Measurements from ENCODE around the gene WDR73.
"Not testable (repeated sequence)": the region's sequence is repeated elsewhere in the genome, so short reads cannot be mapped to it uniquely, and the experiment has no call there.

The WDR73 gene

GRCh38 chr15:84653910-84654688, at the start of gene WDR73:
WDR73 (minus strand) TSS chr15:84654283; CDS start chr15:84654274, 9 bp downstream.
- peak; percentile 94 to 96 for DNase-seq

- no peak for DNase-seq
These were observed 49.7 kb upstream of the WDR73 start for GRCh38 chr15:84703808-84704207.

GRCh38 chr15:84702961-84703482, 48.9 kb upstream of the WDR73 start:
- DNase-seq: no peak

GRCh38 chr15:84699538-84700191, 45.6 kb upstream of the WDR73 start:
- no peak for DNase-seq

DNA sequence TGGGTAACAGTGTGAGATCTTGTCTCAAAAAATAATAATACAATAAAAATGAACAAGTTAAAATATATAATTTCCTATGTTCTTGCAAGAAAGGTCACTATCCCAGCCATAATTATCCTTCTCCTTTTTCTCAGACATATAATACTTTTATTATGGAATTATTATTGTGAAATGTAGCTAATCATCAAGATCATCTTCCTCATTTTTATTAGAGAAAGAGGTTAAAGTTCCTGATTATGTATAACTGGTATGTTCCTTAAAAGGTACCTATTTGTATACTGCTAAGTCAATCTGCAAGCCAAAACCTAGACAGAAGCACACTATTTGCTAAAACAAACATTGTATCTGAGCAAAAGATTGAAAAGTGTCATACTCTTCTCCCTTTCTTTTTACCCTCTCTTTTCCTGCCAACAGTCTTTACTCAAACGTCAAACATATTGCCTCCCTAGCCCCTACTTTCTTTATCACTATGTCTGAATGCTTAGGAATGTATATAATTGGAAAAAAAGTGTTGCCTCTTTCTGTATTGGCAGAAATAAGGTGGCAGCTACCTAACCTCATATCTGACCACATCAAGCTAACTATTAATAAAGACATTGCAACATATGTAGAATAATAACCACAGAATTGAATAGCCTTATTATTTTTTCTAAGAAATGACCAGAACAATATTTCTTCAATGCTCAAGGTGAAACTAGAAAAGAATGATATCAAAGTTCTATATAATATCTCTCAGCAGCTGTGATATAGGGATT, 43.3 kb upstream of the WDR73 start:
- DNase-seq: no peak

GRCh38 chr15:84696757-84697156, 42.7 kb upstream of the WDR73 start:
- DNase-seq: no peak

- DNase-seq: no peak
These were observed 36.3 kb upstream of the WDR73 start for GRCh38 chr15:84690342-84690741.

DNA sequence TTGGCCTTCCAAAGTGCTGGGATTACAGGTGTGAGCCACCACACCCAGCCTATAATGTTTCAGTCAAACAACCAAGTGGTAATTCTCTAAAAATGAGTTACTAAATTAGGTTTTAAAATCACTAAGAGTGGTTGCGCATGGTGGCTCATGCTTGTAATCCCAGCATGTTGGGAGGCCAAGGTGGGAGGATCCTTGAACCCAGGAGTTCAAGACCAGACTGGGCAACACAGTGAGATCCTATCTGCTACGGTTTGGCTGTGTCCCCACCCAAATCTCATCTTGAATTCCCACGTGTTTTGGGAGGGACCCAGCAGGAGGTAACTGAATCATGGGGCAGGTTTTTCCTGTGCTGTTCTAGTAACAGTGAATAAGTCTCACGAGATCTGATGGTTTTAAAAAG, 35.8 kb upstream of the WDR73 start:
- no peak for DNase-seq

- not testable (repeated sequence) for DNase-seq
These were observed 32.4 kb upstream of the WDR73 start for GRCh38 chr15:84686446-84686845.

GRCh38 chr15:84685304-84685703, 31.2 kb upstream of the WDR73 start:
- DNase-seq: no peak

- DNase-seq: no peak
These were observed 30.0 kb upstream of the WDR73 start for GRCh38 chr15:84684092-84684491.

DNA sequence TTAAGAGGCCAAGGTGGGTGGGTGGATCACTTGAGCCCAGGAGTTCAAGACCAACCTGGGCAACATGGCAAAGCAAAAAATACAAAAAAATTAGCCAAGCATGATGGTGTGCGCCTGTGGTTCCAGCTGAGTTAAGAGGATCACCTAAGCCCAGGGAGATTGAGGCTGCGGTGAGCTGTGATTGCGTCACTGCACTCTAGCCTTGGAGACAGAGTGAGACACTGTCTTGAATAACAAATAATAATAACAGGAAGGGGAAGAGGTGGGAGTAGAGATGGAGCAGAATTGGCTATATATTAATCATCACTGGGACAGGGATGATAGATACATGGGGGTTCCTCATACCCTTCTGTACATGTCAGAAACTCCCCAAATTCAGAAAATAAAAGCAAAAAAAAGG, 27.7 kb upstream of the WDR73 start:
- DNase-seq: peak; percentile 30 to 42

GRCh38 chr15:84671211-84671610, 17.1 kb upstream of the WDR73 start:
- no peak for DNase-seq

DNA sequence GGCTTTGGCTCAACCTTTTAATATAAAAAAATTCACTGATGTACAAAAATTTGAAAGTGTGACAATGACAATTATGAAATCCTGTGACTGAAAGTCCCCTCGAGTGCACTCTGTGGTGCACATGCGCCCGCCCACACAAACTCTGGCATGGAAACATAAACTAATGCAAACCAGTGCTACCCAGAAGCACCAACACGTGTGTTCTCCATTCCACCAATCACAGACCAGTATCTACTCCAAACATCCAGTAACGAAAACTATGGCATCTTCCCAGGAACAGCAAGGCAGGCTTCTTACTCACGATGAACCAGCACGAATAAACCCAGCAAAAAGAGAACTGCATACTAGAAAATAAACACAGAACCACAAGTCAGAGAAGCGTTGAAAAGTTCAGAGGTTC, 15.6 kb upstream of the WDR73 start:
- no peak for DNase-seq

DNA sequence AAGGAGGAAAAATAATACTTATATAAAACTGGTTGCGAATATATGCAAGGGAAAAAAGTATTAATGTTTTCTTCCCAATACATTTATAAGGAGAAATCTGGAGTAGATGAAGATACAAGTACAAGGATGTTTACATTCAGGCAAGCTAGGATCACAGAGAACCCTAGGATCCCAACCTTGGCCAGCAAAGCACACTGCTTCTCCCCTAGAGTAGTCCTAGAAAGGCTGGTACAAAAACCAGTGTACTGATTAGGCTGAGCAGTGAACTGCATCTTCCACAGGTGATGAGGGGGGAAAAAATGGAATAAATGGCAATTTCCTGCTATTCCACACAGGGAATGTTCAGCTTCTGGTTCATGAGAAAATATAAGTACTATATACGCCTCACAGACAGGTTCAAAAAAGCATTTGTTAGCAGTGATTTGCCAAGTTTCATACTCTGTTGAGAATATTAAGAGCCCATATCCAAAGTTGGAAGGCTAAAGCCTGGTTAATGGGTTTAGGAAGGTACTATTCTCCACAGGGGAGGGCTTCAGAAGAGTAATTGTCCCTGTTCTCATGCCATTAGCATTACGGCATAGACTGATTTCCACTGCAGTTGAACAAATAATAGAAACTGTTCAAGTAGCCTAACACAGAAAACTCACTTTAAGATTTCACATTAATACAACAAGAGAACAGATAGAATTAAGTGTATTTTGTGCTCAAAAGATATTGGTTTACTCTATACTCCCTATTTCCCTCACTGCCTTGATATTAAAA, 14.3 kb upstream of the WDR73 start:
- no peak for DNase-seq

- DNase-seq: no peak
These were observed 12.3 kb upstream of the WDR73 start for GRCh38 chr15:84666373-84666772.

DNA sequence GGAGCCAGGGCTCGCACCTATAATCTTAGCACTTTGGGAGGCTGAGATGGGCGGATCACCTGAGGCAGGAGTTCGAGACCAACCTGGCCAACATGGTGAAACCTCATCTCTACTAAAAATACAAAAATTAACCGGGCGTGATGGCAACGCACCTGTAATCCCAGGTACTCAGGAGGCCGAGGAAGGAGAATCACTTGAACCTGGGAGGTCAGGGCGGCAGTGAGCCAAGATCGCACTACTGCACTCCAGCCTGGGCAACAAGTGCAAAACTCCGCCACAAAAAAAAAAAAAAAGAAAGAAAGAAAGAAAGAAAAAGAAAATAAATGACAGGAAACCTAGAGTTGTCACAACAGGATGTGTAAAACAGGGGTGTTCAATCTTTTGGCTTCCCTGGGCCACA, 6.9 kb upstream of the WDR73 start:
- no peak for DNase-seq

GRCh38 chr15:84659904-84660781, 6.1 kb upstream of the WDR73 start:
- DNase-seq: no peak

GRCh38 chr15:84658788-84659411, 4.8 kb upstream of the WDR73 start:
- no peak for DNase-seq

GRCh38 chr15:84658080-84658787, 4.2 kb upstream of the WDR73 start, which contains the start of gene NMB:
NMB (minus strand) TSS chr15:84658199; CDS start chr15:84658152, 47 bp downstream.
- peak; percentile 88 to 90 for DNase-seq

GRCh38 chr15:84657748-84658079, 3.6 kb upstream of the WDR73 start:
- DNase-seq: no peak
